Mesodermal cell (in vitro differentiated cells): ENCODE data around the gene GPR156.

Experiments used
- H3K27ac ChIP-seq: 2 replicates; pipeline ENCODE4 v1.7.0; 2013; ENCODE audit warnings: mild to moderate bottlenecking, low read depth, low read length, moderate library complexity; ENCODE audit not compliant: severe bottlenecking
- H3K36me3 ChIP-seq: 2 replicates; pipeline ENCODE4 v1.7.1; 2013; ENCODE audit warnings: mild to moderate bottlenecking, low read length, moderate library complexity; ENCODE audit not compliant: control insufficient read depth, insufficient read depth
- H3K4me1 ChIP-seq: one replicate; pipeline ENCODE4 v1.7.1; 2013; ENCODE audit warnings: mild to moderate bottlenecking, low read length; ENCODE audit not compliant: insufficient read depth, control insufficient read depth, poor library complexity, severe bottlenecking
- H3K4me3 ChIP-seq: 2 replicates; pipeline ENCODE4 v1.7.0; 2013; ENCODE audit warnings: low read length, control low read depth, mild to moderate bottlenecking; ENCODE audit not compliant: insufficient read depth, poor library complexity, severe bottlenecking; ENCODE audit errors: extremely low read depth
- H3K9me3 ChIP-seq: 2 replicates; pipeline ENCODE4 v1.7.1; 2013; ENCODE audit warnings: mild to moderate bottlenecking, low read length, moderate library complexity; ENCODE audit not compliant: control insufficient read depth
- WGBS, 2 experiments: methylation state at CpG; one replicate each; pipeline ENCODE4 v1.1.5; 2013; ENCODE audit warnings: missing lambda C conversion rate in 2 of 2; ENCODE audit not compliant: insufficient coverage in 2 of 2; 5-methylcytosine and 5-hydroxymethylcytosine counted together

The GPR156 gene

GRCh38 chr3:120129051-120129450 lies 156.0 kb downstream of the GPR156 start:
- H3K4me1 ChIP-seq, result no peaks in the 10 kb centered on the region
- H3K27ac ChIP-seq, result no peak overlapping the region
- no peaks in the 10 kb centered on the region for H3K9me3 ChIP-seq
- no peaks in the 10 kb centered on the region for H3K36me3 ChIP-seq
- 88 to 89% methylated on average over 1 of the region's 1 CpG for WGBS, 2 experiments
- no peak overlapping the region for H3K4me3 ChIP-seq

GRCh38 chr3:120125992-120126391 lies 159.0 kb downstream of the GPR156 start:
- H3K9me3 ChIP-seq, result no peaks in the 10 kb centered on the region
- no peaks in the 10 kb centered on the region for H3K4me1 ChIP-seq
- no peaks in the 10 kb centered on the region for H3K36me3 ChIP-seq
- no peak overlapping the region for H3K4me3 ChIP-seq
- no peak overlapping the region for H3K27ac ChIP-seq

GRCh38 chr3:120119846-120120510 lies 165.0 kb downstream of the GPR156 start:
- peaks cover 7% of the 10 kb centered on the region for H3K9me3 ChIP-seq
- no peak overlapping the region for H3K4me3 ChIP-seq
- 85 to 94% methylated on average over 7 of the region's 7 CpGs for WGBS, 2 experiments
- H3K4me1 ChIP-seq, result peaks cover 1% of the 10 kb centered on the region
- H3K36me3 ChIP-seq, result no peaks in the 10 kb centered on the region
- no peak overlapping the region for H3K27ac ChIP-seq
